ENCODE results near the gene RASL10A.
"Not testable (repeated sequence)": the region's sequence is repeated elsewhere in the genome, so short reads cannot be mapped to it uniquely, and the experiment has no call there.

RASL10A gene, protein sequence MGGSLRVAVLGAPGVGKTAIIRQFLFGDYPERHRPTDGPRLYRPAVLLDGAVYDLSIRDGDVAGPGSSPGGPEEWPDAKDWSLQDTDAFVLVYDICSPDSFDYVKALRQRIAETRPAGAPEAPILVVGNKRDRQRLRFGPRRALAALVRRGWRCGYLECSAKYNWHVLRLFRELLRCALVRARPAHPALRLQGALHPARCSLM

DNA sequence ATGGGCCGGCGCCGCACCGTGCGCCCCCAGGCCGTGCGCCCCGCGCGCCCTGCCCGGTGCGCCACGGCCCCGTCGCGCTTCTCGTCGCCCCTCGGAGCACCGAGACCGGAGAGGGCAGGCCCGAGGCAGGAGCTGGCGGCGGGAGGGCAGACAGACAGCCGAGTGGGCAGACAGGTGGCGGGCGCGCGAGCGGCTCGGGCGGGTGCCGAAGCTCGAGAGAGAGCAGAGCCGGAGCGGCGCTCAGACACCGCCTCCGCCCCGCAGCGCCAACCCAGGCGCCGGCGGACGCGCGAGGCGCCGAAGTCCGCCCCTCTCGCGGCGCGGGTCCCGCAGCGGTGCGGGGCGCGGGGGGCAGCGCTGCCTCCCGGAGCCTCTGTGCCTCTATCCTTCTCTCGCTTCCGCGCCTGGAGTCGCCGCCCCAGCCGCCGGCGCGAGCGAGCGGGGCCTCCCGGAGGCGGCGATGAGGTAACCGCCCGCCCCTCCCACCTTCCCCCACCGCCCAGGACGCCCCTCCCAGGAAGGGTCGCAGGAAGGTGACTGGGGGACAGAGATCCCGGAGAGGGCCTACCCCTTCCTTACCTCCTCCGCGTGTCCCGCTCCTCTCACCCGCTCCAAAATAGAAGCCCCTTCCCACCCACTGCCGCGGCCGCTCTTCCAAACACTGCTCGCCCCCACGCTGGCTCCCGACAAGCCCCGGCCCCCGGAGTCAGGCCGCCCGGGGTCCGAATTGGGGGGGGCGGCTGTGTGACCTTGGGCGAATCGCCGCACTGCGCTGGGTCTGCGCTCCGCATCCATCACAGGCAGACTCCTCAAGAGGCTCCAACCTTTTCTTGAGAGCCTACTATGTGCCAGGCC, at the start of gene RASL10A:
Gene RASL10A (minus strand): TSS at position 412 of the 855 bp plus-strand sequence. CDS start 451 bp downstream, outside the sequence.
- no peak for DNase-seq (ENCODE audit: low read depth, low spot score)

DNA sequence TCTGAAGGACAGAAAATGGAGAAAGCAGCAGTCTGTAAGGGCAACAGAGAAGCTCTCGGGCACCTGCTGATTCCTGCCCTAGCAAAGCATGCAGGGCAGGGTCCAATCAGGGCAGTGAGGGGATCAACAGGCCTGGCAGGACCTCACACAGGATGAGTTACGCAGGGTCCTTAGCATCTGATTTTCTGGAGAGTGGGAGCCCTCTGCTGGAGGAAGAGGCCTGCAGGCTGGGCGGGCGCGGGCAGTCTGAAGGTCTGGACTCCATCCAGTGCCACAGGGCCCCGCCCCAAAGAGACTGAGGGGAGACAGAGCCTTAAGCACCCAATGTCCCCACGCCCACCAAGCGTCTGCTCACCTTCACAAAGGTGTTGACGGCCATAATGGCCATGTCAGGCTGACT, 44.0 kb upstream of the RASL10A start:
- H3K4me3 ChIP-seq (ENCODE audit: low read depth, low read length) = no peak overlapping the region
- TF ChIP-seq, protein P1, sequence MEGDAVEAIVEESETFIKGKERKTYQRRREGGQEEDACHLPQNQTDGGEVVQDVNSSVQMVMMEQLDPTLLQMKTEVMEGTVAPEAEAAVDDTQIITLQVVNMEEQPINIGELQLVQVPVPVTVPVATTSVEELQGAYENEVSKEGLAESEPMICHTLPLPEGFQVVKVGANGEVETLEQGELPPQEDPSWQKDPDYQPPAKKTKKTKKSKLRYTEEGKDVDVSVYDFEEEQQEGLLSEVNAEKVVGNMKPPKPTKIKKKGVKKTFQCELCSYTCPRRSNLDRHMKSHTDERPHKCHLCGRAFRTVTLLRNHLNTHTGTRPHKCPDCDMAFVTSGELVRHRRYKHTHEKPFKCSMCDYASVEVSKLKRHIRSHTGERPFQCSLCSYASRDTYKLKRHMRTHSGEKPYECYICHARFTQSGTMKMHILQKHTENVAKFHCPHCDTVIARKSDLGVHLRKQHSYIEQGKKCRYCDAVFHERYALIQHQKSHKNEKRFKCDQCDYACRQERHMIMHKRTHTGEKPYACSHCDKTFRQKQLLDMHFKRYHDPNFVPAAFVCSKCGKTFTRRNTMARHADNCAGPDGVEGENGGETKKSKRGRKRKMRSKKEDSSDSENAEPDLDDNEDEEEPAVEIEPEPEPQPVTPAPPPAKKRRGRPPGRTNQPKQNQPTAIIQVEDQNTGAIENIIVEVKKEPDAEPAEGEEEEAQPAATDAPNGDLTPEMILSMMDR (IDR thresholded peaks at IDR 0.05; ENCODE audit: low read depth, low read length) = peak; percentile 88
- in situ Hi-C loops (cut with HindIII; ENCODE audit: low sequenced_read_pairs) = no loop called here
- DNase-seq (ENCODE audit: low read depth, low spot score) = peak; percentile 76

More for the DNA sequence above, at the start of gene RASL10A:
- H3K4me3 ChIP-seq (ENCODE audit: low read depth, low read length) = peak within 1 kb of the TSS; percentile 7
- TF ChIP-seq, protein P1 (IDR thresholded peaks at IDR 0.05; ENCODE audit: low read depth, low read length) = no peak
- in situ Hi-C loops (cut with HindIII; ENCODE audit: low sequenced_read_pairs) = no loop called here

DNA sequence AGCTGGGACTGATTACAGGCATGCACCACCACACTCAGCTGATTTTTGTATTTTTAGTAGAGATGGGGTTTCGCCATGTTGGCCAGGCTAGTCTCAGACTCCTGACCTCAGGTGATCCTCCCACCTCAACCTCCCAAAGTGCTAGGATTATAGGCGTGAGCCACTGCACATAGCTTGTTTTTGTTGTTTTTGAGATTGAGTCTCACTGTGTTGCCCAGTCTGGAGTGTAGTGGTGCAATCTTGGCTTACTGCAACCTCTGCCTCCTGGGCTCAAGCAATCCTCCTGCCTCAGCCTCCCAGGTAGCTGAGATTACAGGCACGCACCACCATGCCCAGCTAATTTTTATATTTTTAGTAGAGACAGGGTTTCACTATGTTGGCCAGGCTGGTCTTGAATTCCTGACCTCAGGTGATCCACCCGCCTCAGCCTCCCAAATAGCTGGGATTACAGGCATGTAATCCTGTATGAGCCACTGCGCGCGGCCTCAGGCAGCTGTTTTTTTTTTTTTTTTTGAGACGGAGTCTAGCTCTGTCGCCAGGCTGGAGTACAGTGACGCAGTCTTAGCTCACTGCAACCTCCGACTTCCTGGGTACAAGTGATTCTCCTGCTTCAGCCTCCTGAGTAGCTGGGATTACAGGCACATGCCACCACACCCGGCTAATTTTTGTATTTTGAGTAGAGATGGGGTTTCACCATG, 41.8 kb upstream of the RASL10A start:
- in situ Hi-C loops (cut with HindIII; ENCODE audit: low sequenced_read_pairs); H3K4me3 ChIP-seq (ENCODE audit: low read depth, low read length); DNase-seq (ENCODE audit: low read depth, low spot score): not testable (repeated sequence)

DNA sequence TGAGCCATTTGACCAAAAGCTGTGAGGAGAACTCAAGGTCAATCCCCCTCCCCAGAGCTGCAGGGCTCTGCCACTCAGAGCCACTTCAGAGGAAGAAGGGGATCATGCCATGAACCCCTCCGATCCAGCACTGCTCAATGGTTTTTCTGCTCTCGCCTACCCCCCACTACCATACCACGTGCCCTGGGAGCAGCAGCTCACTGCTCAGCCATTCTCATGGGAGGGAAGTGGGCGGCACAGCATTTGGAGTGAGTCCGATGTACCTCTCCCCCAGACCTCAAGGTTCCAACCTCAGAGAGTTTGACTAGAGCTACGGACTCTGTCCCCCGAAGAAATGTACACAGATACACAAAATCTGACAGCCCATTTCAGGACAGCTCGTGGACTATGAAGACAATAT, 38.4 kb upstream of the RASL10A start:
- TF ChIP-seq, protein P1 (IDR thresholded peaks at IDR 0.05; ENCODE audit: low read depth, low read length) = no peak
- no peak overlapping the region for H3K4me3 ChIP-seq (ENCODE audit: low read depth, low read length)
- DNase-seq (ENCODE audit: low read depth, low spot score) = no peak
- in situ Hi-C loops (cut with HindIII; ENCODE audit: low sequenced_read_pairs) = no loop called here

DNA sequence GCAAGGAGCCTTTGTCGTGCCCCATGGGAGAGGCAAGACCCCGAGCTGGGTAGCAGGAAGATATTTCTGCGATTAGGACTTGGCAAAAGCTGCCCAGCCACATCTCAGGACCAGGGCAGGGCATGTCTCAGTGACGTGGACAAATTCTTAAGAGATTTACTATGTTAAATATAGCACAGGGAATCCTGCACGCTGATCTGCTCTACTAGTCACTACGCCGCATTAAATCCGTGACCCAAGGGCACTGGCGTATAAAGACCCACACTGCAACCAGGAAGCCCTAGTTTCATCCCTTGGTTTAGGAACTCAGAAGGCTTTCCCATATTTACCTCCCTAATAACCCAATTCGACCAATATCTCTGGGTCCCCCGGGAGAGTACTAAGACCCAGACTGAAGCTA, 37.8 kb upstream of the RASL10A start:
- DNase-seq (ENCODE audit: low read depth, low spot score) = no peak
- no peak overlapping the region for H3K4me3 ChIP-seq (ENCODE audit: low read depth, low read length)
- in situ Hi-C loops (cut with HindIII; ENCODE audit: low sequenced_read_pairs) = no loop called here
- TF ChIP-seq, protein P1 (IDR thresholded peaks at IDR 0.05; ENCODE audit: low read depth, low read length) = no peak

DNA sequence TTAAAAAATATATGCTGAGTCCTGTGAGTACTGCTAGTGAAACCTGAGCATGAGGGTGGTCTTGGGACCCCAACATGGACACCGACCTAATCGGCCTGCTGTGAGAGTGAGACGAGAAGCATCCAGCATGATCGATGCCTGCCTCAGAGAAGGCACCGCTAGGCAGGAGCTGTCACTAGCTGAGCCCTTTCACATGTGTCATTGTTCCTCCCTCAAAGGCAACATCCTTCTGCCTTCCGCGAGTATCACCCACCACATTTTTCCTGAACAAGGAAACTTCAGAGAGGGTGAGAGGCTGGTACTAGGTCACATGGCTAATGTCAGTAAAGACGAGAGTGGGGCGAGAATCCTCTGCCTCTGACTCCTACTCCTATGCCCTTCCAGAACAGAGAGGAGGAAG, 37.3 kb upstream of the RASL10A start:
- H3K4me3 ChIP-seq (ENCODE audit: low read depth, low read length) = no peak overlapping the region
- TF ChIP-seq, protein P1 (IDR thresholded peaks at IDR 0.05; ENCODE audit: low read depth, low read length) = no peak
- in situ Hi-C loops (cut with HindIII; ENCODE audit: low sequenced_read_pairs) = no loop called here
- DNase-seq (ENCODE audit: low read depth, low spot score) = no peak
